Right atrium auricular region (tissue), 2 donors: ENCODE data around the gene SLC2A11. TPM values are rescaled to one million over a fixed set of nuclear protein-coding genes. Genes with fewer than 3 reads are reported as not detected.
"Not testable (repeated sequence)": the region's sequence is repeated elsewhere in the genome, so short reads cannot be mapped to it uniquely, and the experiment has no call there.

Experiments
- DNase-seq: peaks from one replicate; pipeline ENCODE4 v3.0.0-alpha.2; 2019; ENCODE audit warnings: low spot score
- H3K27ac ChIP-seq, 2 donors: fragments of 200-600 bp; sonication (generic); 1 replicate in 1 of 2; 2 replicates in 1 of 2; pipeline ENCODE4 v1.5.1; 2016 to 2019
- H3K27me3 ChIP-seq, 2 donors: fragments of 200-600 bp; sonication (generic); one replicate each; pipeline versions ENCODE4 v1.5.1 to v1.6.0; 2017 to 2019
- H3K36me3 ChIP-seq: fragments of 200-600 bp; sonication (generic); one replicate; pipeline ENCODE4 v1.5.1; 2016
- H3K4me1 ChIP-seq, 2 donors: fragments of 200-600 bp; sonication (generic); one replicate each; pipeline versions ENCODE4 v1.5.1 to v1.6.0; 2017 to 2019
- H3K4me3 ChIP-seq, 2 donors: fragments of 200-600 bp; sonication (generic); 1 replicate in 1 of 2; 2 replicates in 1 of 2; pipeline ENCODE4 v1.5.1; 2017 to 2019; ENCODE audit warnings: mild to moderate bottlenecking in 1 of 2, moderate library complexity in 1 of 2
- H3K9me3 ChIP-seq, 2 donors: fragments of 200-600 bp; sonication (generic); one replicate each; pipeline ENCODE4 v1.5.1; 2019
- total RNA-seq, 2 donors: library from RNA; depleted of rRNA; stranded (reverse); fragments of >200 nt; gene quantifications; one replicate each; pipeline ENCODE4 v1.1.0, GENCODE V29; 2016
- TF ChIP-seq, protein P1 (sequence below), 2 donors: fragments of 200-600 bp; sonication (generic); IDR thresholded peaks; one replicate each; pipeline ENCODE4 v1.5.1; 2019; ENCODE audit warnings: antibody characterized with exemption in 2 of 2

Gene SLC2A11
- total RNA-seq, 2 donors from 2014 or later: 10.6 to 15.5 TPM

DNA sequence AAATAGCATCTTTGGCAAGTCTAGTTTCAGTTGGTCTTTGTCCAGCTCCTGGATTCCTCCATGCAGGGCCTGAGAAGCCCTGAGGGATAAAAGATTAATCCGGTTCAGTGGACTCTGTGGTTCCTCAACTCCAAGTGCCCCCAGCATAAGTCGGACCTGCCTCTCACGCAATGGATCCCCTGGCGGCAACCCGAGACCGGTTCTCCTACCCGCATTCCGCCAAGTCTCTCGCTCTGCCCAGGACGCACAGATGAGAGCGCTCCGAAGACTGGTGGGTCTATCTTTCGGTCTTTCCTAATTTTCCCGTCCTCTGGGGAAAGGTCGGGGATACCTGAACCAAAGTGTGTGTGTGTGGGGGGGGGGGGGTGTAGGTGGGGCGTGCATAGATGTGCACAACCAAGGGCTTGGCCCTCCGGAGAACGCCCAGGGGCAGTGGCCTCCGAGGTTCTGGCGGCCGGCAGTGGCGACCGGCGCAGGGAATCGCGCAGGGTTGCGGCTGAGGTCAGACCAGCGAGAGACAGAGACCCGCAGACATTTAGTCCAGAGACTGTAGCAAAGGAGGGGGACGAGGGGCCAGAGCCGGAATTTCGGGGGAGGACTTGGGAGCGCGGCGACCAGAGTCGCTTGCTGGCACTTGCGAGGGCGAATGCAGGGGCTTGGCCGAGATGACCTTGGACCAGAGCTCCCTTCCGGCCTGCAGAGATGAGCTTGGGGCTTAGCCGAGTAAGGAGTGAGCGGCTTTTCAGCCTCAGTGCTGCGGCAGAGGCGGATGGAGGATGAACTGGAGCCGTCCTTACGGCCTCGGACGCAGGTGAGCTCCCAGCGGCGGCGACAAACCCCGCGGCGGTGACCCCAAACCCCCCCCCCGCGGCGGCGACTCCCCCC, 712 bp upstream of the SLC2A11 start:
- TF ChIP-seq, protein P1, sequence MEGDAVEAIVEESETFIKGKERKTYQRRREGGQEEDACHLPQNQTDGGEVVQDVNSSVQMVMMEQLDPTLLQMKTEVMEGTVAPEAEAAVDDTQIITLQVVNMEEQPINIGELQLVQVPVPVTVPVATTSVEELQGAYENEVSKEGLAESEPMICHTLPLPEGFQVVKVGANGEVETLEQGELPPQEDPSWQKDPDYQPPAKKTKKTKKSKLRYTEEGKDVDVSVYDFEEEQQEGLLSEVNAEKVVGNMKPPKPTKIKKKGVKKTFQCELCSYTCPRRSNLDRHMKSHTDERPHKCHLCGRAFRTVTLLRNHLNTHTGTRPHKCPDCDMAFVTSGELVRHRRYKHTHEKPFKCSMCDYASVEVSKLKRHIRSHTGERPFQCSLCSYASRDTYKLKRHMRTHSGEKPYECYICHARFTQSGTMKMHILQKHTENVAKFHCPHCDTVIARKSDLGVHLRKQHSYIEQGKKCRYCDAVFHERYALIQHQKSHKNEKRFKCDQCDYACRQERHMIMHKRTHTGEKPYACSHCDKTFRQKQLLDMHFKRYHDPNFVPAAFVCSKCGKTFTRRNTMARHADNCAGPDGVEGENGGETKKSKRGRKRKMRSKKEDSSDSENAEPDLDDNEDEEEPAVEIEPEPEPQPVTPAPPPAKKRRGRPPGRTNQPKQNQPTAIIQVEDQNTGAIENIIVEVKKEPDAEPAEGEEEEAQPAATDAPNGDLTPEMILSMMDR (IDR thresholded peaks at IDR 0.05): no peak
- Histone ChIP-seq H3K9me3 (no peaks in the 10 kb centered on the region), H3K4me3 (peak overlapping the region; percentile 46 to 68), H3K36me3 (no peaks in the 10 kb centered on the region), H3K27ac (peak overlapping the region; percentile 92 to 96), H3K27me3 (no peaks in the 10 kb centered on the region), H3K4me1 (peaks cover 0 to 20% of the 10 kb centered on the region in 2 donors)
- DNase-seq: no peak

DNA sequence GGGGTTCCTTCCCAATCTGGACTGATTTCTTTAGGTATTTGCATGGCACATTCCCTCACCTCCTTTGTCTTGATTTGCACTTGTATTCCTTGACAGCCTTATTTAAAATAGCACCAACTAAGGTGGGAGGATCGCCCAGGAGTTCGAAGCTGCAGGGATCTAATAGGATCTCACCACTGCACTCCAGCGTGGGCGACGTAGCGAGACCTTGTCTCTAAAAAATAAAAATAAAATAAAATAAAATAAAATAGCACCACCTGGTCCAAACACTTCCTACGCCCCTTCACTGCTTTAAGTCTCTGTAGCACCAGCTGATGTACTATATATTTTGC, 775 bp downstream of the SLC2A11 start:
- no peaks in the 10 kb centered on the region for H3K9me3 ChIP-seq
- H3K4me1 ChIP-seq: peaks cover 0 to 20% of the 10 kb centered on the region in 2 donors
- H3K27ac ChIP-seq: peak overlapping the region; percentile 92 to 96
- TF ChIP-seq, protein P1 (IDR thresholded peaks at IDR 0.05): no peak
- DNase-seq: no peak
- peak overlapping the region; percentile 46 to 68 for H3K4me3 ChIP-seq
- H3K36me3 ChIP-seq: peaks cover 5% of the 10 kb centered on the region
- no peaks in the 10 kb centered on the region for H3K27me3 ChIP-seq

DNA sequence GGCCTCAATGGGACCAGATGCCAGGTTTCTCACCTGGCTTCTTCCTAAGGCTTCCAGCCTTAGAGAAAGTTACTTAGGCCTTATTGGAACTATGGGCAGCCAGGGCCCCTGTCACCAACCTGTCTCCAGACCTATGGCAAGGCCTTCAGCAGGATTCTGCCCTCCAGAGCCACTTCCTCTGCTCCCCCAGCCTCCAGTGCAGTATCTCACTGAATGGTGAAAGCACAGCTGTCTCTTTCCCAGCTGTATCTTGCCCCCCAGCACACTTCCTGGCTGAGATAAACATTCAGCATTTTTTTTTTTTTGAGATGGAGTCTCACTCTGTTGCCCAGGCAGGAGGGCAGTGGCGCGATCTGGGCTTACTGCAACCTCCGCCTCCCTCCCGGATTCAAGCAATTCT, 1.5 kb downstream of the SLC2A11 start:
- TF ChIP-seq, protein P1 (IDR thresholded peaks at IDR 0.05): no peak
- no peak overlapping the region for H3K4me3 ChIP-seq
- H3K9me3 ChIP-seq: no peaks in the 10 kb centered on the region
- H3K27ac ChIP-seq: no peak overlapping the region
- DNase-seq: no peak
- no peaks in the 10 kb centered on the region for H3K27me3 ChIP-seq
- H3K4me1 ChIP-seq: peaks cover 0 to 20% of the 10 kb centered on the region in 2 donors
- H3K36me3 ChIP-seq: peaks cover 5% of the 10 kb centered on the region

DNA sequence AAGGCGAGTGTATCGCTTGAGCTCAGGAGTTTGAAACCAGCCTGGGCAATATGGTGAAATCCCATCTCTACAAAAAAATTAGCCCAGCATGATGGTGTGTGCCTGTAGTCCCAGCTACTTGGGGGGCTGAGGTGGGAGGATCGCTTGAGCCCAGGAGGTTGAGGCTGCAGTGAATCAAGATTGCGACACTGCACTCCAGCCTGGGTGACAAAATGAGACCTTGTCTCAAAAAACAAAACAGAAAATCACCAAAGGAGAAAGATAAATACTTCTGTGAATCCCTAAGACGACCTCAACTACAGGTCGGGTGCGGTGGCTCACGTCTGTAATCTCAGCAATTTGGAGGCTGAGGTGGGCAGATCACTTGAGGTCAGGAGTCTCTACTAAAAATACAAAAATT, 2.5 kb downstream of the SLC2A11 start:
- H3K4me1 ChIP-seq: peaks cover 0 to 20% of the 10 kb centered on the region in 2 donors
- not testable (repeated sequence) for H3K36me3 ChIP-seq, H3K27ac ChIP-seq, H3K9me3 ChIP-seq, H3K27me3 ChIP-seq, DNase-seq, H3K4me3 ChIP-seq

DNA sequence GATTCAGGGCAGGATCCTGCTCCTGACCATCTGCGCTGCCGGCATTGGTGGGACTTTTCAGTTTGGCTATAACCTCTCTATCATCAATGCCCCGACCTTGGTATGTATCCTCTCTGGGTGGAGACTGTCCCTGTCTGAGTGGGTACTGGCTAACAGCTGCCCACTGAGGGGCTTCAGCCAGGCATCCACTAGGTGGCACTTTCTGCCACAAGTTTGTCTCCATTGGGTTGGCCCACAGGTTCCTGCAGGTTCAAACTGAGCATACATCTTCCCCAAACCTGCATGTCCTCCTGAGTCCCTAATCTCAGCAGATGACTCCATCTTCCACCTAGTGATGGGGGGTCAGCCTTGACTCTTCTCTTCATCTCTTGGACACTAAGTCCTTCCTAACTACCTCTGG, 4.4 kb downstream of the SLC2A11 start:
- peaks cover 0 to 12% of the 10 kb centered on the region in 2 donors for H3K4me1 ChIP-seq
- no peaks in the 10 kb centered on the region for H3K27me3 ChIP-seq
- H3K27ac ChIP-seq: no peak overlapping the region
- TF ChIP-seq, protein P1 (IDR thresholded peaks at IDR 0.05): peak in 1 of 2 donors; percentile 63
- peaks cover 5% of the 10 kb centered on the region for H3K36me3 ChIP-seq
- H3K4me3 ChIP-seq: no peak overlapping the region
- no peak for DNase-seq
- no peaks in the 10 kb centered on the region for H3K9me3 ChIP-seq

DNA sequence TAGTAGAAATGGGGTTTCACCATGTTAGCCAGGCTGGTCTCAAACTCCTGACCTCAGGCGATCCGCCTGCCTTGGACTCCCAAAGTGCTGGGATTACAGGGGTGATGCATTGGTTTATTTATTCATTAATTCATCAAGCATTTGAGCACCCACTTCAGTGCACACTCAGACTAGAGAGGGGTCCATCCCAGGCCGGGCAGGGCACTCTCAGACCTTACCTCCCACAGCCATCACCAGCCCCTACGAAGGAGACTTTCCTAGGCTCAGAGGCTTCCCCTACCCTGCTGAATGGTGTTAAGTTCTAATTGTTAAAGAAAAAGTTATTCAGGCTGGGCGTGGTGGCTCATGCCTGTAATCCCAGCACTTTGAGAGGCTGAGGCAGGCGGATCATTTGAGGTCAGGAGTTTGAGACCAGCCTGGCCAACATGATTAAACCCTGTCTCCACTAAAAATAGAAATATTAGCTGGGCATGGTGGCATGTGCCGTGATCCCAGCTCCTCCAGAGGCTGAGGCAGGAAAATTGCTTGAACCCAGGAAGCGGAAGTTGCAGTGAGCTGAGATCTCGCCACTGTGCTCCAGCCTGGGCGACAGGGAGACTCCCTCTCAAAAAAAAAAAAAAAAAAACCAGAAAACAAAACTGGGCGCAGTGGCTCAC, 7.0 kb downstream of the SLC2A11 start:
- not testable (repeated sequence) for H3K4me1 ChIP-seq, H3K9me3 ChIP-seq, H3K4me3 ChIP-seq, H3K27ac ChIP-seq, DNase-seq, H3K27me3 ChIP-seq
- peaks cover 23% of the 10 kb centered on the region for H3K36me3 ChIP-seq
